Measurements from ENCODE around the gene TGFBR3. TPM values are rescaled to one million over a fixed set of nuclear protein-coding genes. Genes with fewer than 3 reads are reported as not detected.

TGFBR3 gene
- polyA plus RNA-seq, 3 donors, result 15.2 to 71.2 (median 43.4) TPM

DNA sequence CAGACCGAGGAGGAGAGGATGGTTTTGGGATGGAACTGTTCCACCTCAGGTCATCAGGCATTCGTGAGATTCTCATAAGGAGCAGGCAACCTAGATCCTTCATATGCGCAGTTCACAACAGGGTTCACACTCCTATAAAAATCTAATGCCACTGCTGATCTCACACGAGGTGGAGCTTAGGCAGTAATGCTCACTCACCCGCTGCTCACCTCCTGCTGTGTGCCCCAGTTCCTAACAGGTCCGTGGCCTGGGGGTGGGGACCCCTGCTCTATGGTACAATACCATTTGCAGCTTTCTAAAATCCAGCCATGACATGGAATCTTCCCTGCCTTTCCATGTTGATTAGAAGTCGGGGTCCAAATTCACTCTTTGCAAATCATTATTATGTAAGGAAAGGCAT lies 72.1 kb downstream of the TGFBR3 start:
- H3K27ac ChIP-seq (ENCODE audit: low read depth, low read length), result no peak overlapping the region
- WGBS, 3 donors, result 85 to 97% (median 94%) methylated on average over 7 of the region's 7 CpGs

DNA sequence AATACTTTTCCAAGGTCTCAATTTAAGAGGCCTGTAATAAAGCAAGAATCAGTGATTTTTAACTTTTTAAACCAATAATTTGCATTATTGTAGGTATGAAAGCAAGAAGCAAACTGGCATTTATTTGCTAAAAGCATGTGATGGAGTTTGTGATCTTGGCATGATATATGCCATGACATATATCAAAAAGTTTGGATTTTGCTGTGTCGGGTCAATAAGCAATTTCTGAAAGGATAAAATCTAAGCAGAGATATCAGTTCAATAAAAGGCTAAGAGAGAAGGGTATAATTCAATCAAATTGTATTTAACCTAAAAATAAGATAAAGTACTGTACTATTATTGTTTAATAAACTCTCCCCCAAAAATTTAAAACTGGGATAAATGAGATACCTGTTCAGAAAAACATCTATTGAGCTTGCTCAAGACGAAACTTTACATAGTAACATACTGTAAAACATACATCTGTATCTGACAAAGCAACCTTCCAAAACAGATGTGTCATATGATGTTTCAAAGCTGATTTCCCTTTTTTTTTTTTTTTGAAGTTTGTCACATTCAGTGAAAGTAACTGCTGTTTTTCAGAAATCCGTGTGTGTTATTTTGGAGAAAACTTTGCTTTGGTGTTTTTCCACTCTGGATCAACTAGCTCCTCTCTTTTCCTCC lies 74.5 kb downstream of the TGFBR3 start:
- 70 to 77% (median 70%) methylated on average over 3 of the region's 3 CpGs for WGBS, 3 donors
- no peak overlapping the region for H3K27ac ChIP-seq (ENCODE audit: low read depth, low read length)

DNA sequence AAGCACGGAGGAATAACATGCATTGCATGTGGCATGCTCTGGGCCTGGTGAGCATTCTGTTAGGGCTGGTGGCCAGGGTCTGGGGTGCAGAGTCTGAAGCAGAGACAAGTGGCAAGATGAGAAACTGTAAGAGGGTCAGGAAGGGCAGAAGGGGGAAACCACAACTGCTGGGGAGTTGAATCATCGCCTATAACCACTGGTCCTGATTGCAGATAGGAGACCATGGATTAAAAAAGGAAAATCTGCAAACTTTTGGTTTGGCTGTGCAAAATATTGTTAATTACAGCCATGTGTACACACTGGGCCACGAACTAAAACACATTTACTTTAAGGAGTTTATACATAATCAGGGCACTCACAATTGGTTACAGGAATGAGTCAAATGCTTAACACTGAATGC lies 76.6 kb downstream of the TGFBR3 start:
- no peak overlapping the region for H3K27ac ChIP-seq (ENCODE audit: low read depth, low read length)

DNA sequence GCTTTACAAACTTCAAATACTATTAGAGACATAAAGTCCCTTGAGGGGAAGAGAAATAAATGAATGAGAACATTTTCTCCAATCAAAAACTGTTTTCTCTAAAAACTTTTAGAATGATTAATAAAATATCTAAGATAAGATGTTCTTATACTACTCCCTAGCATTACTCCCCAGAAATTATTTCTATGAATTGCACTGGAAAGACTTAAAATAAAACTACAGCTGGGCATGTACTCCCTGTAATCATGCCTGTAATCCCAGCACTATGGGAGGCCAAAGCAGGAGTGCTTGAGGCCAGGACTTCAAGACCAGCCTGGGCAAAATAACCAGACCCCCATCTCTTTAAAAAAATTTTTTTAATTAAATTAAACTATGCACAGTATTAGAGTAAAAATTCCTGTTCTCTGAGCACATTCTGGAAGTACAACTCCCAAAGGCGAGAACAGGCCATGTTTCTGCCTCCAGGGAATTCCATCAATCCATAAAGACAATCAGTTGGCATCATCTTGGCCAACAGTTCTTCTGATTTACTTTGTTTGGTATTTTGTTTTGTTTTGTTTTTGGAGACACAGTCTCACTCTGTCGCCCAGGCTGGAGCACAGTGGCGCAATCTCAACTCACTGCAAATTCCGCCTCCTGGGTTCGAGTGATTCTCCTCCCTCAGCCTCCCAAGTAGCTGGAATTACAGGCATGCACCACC lies 77.9 kb downstream of the TGFBR3 start:
- WGBS, 3 donors, result 95 to 98% (median 96%) methylated on average over 5 of the region's 5 CpGs

More for the DNA sequence above, 76.6 kb downstream of the TGFBR3 start:
- 59 to 82% (median 63%) methylated on average over 3 of the region's 3 CpGs for WGBS, 3 donors

DNA sequence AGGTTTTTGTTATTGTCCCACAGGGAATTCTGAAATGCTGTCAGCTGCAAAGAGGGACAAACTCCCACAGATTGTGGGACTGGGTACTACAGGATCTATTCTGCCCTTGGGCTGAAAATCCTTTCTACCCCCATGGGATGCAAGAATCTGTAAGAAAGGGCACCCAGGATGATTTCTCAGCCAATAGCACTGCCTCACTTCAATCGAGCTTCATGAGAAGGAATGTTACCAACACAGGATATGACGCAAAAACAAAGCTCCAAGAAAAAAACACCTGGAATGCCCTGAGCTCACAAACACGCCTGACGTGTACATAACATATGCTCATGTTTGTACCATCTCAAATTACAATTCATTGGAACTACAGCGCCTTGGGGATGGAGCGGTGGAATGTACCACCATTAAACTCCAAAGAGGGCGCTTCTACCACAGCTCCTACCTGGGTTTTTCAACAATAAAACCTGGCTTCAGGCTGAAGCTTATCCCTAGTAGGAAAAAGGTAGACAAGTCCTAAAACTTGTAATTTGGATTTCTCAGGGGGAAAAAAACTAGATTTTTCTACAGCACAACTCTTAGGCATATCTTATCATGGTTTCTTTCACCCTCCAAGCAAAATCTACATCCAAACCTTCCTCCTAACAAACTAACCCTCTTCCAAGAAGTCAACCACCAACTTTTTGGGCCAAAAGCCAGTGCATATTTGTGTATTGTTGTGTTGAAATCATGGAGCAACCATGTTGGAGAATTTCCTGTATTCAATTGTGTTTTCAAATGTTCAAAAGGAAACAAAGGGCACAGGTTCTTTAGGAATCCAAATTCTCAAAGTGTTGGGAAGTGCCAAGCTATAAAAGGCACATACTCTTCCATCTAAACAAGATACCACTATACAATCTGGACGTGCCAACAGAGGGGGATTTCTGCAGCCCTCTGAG lies 78.9 kb downstream of the TGFBR3 start:
- 69 to 76% (median 73%) methylated on average over 8 of the region's 8 CpGs for WGBS, 3 donors
- H3K27ac ChIP-seq (ENCODE audit: low read depth, low read length), result no peak overlapping the region

More for the DNA sequence above, 77.9 kb downstream of the TGFBR3 start:
- no peak overlapping the region for H3K27ac ChIP-seq (ENCODE audit: low read depth, low read length)

DNA sequence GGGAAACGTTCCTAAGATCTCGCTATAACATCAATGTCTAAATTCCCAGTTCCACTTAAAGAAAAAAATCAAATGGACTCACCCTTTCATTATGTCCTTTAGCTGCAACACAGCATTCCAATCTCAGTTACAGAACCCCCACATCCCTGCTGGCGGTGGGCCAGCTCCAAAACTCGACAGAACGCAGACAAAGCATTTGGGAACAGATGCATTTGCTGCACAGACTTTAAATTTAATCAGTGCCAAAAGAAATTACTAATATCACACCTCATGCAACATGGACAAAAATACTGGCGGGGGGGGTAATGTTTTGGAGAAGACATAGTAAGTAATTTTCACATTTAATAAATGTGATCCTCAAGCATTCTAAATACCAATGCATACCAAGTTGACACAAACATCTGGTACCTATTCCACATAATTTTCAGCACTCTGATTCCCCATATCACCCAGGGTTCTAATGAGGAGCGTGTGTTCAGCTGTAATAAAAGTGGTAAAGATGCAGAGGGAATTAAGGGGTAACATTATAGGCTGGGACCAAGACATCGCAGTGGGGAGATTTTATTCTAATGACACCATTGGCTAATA lies 79.7 kb downstream of the TGFBR3 start:
- whole genome bisulfite sequencing, 3 donors, result 42 to 46% (median 42%) methylated on average over 8 of the region's 8 CpGs
- no peak overlapping the region for H3K27ac ChIP-seq (ENCODE audit: low read depth, low read length)

DNA sequence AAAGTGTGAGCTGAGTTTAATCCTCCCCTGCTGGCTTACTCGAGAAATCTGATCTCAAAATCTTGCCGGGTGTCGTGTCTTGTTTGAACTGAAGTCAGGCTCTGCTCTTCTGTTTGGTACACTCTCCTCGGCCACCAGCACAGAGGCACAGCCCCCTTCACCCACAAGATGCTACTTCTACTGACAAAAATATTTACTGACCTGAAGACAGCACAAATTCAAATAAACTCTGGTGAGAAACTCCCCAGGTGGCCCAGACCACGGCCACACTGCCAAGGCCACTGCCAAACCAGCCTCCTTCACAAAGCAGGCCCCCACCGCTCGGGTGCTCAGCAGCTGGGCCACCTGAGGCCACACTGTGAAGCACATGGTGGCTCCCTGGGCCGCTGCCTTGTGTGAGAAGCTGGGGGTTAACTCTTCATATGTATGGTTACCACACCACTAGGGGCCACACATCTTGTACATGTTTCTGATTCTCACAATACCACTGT lies 80.6 kb downstream of the TGFBR3 start:
- H3K27ac ChIP-seq (ENCODE audit: low read depth, low read length), result no peak overlapping the region
- WGBS, 3 donors, result 34 to 76% (median 68%) methylated on average over 8 of the region's 8 CpGs

DNA sequence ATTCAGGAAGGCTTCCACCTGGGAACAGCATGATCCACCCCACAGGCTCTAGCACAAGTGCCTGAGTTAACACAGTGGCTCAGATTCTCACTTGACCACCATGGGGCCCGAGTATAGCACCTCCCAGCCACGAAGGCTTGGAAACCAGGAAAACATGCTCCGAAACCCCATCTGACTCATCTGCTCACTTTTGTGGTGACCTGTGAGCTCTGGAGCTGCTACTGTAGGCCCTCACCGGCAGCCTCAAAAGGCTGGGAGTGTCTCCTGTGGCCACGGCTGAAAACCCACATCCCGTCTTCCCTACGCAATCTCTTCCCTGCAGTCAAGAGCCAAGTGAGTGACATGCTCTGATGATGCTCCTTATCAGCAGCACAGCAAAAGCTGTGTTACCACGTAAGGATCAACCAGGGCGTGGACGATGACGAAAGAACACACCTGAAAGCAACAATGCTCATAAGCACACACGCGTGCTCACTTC lies 81.4 kb downstream of the TGFBR3 start:
- 70 to 89% (median 78%) methylated on average over 13 of the region's 13 CpGs for WGBS, 3 donors
- no peak overlapping the region for H3K27ac ChIP-seq (ENCODE audit: low read depth, low read length)

DNA sequence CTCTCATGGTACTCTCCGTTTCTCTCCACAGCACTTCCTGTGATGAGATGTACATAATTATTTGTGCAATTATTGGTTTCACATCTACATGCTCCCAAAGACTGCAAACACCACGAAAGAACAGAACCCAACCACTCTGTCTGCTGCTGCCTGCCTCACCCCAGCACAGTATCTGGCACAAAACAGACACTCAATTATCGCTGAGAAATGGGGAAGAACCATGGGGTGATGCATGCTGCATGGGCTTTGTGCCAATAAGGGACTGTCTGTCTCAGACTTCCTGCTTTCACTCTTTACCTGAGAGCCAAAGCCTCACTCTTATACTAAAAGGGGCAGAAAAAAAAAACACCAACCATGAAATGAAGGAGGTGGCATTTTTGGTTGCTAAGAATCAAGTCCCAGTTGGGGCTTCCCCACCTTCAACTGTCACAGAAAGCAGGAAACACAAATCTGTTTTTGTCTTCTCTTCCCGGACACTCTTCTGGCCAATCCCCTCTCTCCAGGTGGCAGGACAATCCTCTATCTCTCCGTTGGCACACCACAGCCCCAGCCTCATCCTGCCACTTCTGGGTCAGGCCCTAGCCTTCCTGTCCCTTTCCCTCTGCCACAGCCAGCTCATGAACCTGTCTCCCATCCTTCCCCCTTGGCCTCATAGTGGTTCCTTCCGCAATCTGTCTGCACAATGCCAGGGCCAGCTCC lies 82.0 kb downstream of the TGFBR3 start:
- 34 to 77% (median 43%) methylated on average over 6 of the region's 6 CpGs for whole genome bisulfite sequencing, 3 donors
- H3K27ac ChIP-seq (ENCODE audit: low read depth, low read length), result no peak overlapping the region

DNA sequence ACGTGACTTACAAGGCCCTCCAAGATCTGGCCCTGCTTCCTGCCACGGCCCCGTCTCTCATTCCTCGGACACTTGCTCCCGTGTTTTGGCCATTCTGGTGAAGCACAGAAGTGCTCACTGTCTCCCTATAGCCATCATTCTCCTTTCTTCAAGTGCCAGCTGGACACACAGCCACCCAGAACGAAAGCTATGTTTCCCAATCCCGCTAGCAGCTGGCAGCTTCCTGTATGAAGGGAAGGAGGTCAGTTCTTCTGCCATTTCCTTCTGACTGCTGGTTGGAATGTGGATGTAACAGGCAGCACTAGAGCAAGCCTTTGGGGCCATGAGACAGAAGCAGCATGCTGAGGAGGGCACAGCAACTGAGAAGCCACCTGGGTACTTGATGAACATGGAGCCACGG lies 82.8 kb downstream of the TGFBR3 start:
- WGBS, 3 donors, result 60 to 85% (median 63%) methylated on average over 8 of the region's 8 CpGs
- no peak overlapping the region for H3K27ac ChIP-seq (ENCODE audit: low read depth, low read length)

DNA sequence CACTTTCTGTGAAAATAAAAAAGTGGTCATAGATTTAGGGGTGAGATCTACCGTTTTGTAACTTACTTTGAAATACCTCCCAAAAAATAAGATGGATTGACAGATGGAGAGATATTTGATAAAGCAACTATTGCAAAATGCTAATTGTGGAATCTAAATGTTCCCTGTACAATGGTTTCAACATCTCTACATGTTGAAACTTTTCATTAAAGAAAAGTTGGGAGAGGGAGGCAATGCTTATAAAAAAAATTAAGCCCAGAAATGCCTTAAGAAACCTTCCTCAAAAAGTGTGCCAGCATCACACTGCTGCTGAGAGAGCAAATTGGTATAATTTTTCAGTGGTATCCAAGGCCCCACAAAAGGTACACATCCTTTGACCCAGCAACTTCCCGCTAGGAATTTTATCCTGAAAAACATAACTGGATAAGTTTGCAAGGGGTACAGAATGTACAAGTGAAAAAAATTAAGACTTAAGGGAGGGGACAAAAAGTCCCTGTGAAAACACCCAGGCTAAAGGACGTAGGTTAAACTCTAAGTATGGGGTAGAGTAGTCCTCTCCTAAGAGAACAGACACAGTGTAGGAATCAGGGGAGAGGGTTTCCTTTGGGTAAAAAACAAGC lies 84.3 kb downstream of the TGFBR3 start:
- H3K27ac ChIP-seq (ENCODE audit: low read depth, low read length), result no peak overlapping the region
- WGBS, 3 donors, result 75 to 84% (median 80%) methylated on average over 3 of the region's 3 CpGs

DNA sequence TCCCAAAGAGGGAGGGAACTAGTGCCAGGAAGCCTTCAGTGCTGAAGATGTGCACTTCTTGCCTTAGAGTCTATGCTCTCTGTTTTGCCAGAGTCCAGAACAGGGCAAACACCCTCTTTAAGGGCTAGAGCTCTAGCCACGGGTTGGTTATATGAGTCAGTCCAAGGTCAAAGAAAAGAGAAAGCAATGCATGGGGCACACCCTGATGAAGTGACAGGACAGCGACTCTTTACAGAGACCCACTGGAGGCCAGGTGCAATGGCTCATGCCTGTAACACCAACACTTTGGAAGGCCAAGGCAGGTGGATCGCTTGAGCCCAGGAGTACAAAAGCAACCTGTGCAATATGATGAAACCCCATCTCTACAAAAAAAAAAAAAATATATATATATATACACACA lies 86.1 kb downstream of the TGFBR3 start:
- 76 to 85% (median 83%) methylated on average over 3 of the region's 3 CpGs for WGBS, 3 donors
- no peak overlapping the region for H3K27ac ChIP-seq (ENCODE audit: low read depth, low read length)

DNA sequence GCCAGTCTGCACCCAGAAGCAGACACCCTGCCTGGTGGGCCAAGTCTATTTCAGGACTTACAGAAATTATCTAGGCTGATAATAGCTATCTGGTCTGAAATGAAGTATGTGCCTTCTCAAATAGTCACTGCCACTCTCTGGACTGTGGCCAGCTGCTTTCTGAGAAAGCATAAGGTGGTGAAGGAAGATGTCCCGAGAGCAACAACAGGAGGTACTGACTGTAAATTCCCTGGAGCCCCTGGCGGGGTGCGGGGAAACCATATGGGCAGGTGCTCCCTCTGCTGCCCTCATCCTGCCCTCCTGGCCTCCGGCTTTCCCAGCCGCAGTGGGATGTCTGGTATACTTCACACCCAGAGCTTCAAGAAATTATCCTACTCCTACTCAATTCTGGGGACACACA lies 86.8 kb downstream of the TGFBR3 start:
- no peak overlapping the region for H3K27ac ChIP-seq (ENCODE audit: low read depth, low read length)
- WGBS, 3 donors, result 71 to 85% (median 83%) methylated on average over 5 of the region's 5 CpGs

DNA sequence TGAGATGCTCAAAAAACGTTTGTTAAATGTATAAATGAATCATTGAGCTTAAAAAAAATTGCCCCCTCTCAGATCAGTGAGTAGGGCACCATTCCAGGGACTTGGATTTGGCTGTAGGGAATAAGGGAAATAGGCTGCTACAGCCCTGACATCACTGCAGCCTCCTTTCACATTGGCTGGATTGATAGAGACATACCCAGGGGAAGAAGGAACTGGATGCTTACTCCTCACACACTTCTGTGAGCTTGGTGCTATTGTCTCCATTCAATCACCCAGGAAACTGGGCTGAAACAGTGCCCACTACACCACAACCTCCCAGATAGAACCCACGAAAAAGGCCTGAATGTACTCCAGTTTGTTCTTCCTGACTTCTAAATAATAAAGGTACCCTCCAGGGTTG lies 87.2 kb downstream of the TGFBR3 start:
- WGBS, 3 donors, result 50 to 56% (median 55%) methylated on average over 2 of the region's 2 CpGs
- H3K27ac ChIP-seq (ENCODE audit: low read depth, low read length), result no peak overlapping the region

DNA sequence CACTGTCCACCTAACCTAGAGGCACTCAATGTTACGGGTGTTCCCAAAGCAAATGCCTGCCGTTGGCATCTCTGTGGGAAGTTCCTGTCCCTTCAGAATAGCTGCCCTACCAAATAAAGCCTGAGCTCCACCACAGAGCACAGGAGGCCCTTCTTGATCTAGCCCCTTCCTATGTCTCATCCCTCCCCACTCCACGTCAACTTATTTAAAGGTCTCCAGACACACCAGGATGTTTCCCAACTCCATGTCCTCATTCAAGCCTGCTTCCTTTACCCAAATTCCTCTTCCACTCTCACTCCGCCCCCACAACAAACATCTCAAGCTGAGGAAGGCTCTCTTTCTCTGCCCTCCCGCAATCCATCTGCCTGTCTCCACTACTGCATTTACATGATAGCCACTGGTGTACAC lies 87.7 kb downstream of the TGFBR3 start:
- no peak overlapping the region for H3K27ac ChIP-seq (ENCODE audit: low read depth, low read length)
- WGBS, 3 donors, result 63 to 85% (median 66%) methylated on average over 5 of the region's 5 CpGs

DNA sequence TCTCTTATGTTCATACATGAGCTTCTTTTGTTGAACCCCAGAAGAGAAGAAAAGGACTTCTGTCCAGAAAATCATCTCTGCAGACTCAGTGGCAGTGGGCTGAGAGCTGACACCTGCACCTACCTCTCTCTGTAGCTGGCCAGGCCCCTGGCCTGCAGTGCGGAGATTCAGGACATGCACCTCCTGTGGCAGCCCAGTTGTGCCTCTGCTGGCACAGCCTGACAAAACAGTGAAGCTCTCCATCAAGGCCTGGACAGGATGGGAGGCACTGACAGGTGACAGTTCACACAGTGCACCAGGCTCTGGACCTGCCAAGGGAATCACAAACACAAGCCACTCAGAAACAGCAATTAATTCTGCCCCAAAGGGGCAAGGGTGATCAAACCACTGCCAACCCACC lies 88.8 kb downstream of the TGFBR3 start:
- 98 to 100% (median 100%) methylated on average over 1 of the region's 1 CpG for WGBS, 3 donors
- no peak overlapping the region for H3K27ac ChIP-seq (ENCODE audit: low read depth, low read length)

DNA sequence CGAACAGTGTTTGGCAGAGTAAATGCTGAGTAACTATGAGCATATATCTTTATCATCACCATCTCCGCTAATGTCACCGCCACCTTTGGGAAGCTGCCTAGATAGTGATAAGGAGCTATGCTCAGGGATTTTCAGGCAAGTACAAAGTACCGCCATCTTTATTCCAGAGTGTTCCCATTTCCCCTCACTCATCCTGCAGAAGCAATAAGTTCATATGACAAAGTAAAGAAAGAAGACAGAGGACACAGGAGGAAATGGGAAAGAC lies 89.6 kb downstream of the TGFBR3 start:
- WGBS, 3 donors, result 96% methylated on average over 4 of the region's 4 CpGs
- no peak overlapping the region for H3K27ac ChIP-seq (ENCODE audit: low read depth, low read length)
